Activated CD8-positive, alpha-beta T cell treated with anti-CD3 and anti-CD28 coated beads for 36 hours (primary cell): ENCODE data around the gene ZNF787. TPM values are rescaled to one million over a fixed set of nuclear protein-coding genes. Genes with fewer than 3 reads are reported as not detected.

Experiments
- ATAC-seq: fragments of 200-7000 bp; cut with Tn5 transposase; one replicate; pipeline ENCODE4 v1.10.0; 2021; ENCODE audit warnings: mild to moderate bottlenecking, moderate library complexity
- CTCF ChIA-PET: fragments of 350-600 bp; sonication (Branson Sonifier 250); formaldehyde crosslinking; loops from one replicate; lab custom pipeline; 2021; ENCODE audit warnings: antibody characterized with exemption; lab: Charles Lee
- POLR2A ChIA-PET: fragments of 350-600 bp; sonication (Branson Sonifier 250); formaldehyde crosslinking; loops from one replicate; lab custom pipeline; 2021; ENCODE audit warnings: antibody characterized with exemption; lab: Charles Lee
- DNase-seq: peaks from one replicate; pipeline ENCODE4 v3.0.0-alpha.2; 2020
- H3K27ac Mint-ChIP-seq: one replicate; pipeline ENCODE4 v1.8.0; 2021; ENCODE audit warnings: mild to moderate bottlenecking, mixed read lengths
- H3K27me3 Mint-ChIP-seq: one replicate; pipeline ENCODE4 v1.8.0; 2021; ENCODE audit warnings: mixed read lengths
- H3K36me3 Mint-ChIP-seq: one replicate; pipeline ENCODE4 v1.8.0; 2021; ENCODE audit warnings: low read depth, mixed read lengths
- H3K4me1 Mint-ChIP-seq: one replicate; pipeline ENCODE4 v1.8.0; 2021; ENCODE audit warnings: low read depth, mixed read lengths
- H3K4me3 Mint-ChIP-seq: one replicate; pipeline ENCODE4 v1.8.0; 2021; ENCODE audit warnings: mild to moderate bottlenecking, moderate library complexity, mixed read lengths
- H3K9me3 Mint-ChIP-seq: one replicate; pipeline ENCODE4 v1.8.0; 2021; ENCODE audit warnings: mixed read lengths
- intact Hi-C: fragments of 100-400 bp; cut with micrococcal nuclease; formaldehyde crosslinking; loops from one replicate; pipeline ENCODE4 v1.10.0; 2022
- total RNA-seq, 2 experiments: library from RNA; stranded (reverse); gene quantifications; one replicate each; pipeline ENCODE4 v1.2.3, GENCODE V29; 2021
- TF ChIP-seq, protein P1 (sequence below): fragments of 200-600 bp; IDR thresholded peaks from one replicate; pipeline ENCODE4 v1.8.0; 2022; ENCODE audit warnings: antibody characterized with exemption, mild to moderate bottlenecking

Gene ZNF787
- total RNA-seq, 2 experiments from 2014 or later = 24.2 to 25.8 TPM

- Mint-ChIP-seq H3K4me1 (peaks cover 29% of the 10 kb centered on the region), H3K27me3 (no peaks in the 10 kb centered on the region), H3K9me3 (no peaks in the 10 kb centered on the region), H3K36me3 (peaks cover 11% of the 10 kb centered on the region), H3K27ac (no peak overlapping the region), H3K4me3 (no peak overlapping the region)
- intact Hi-C loops = loop anchor here (10.0 kb wide), 1 partner anchor 52 kb away; no protein-coding TSS in a partner anchor
- DNase-seq = no peak
- no peak for ATAC-seq
- ChIA-PET POLR2A (no interaction called here), CTCF (no interaction called here)
- TF ChIP-seq, protein P1, sequence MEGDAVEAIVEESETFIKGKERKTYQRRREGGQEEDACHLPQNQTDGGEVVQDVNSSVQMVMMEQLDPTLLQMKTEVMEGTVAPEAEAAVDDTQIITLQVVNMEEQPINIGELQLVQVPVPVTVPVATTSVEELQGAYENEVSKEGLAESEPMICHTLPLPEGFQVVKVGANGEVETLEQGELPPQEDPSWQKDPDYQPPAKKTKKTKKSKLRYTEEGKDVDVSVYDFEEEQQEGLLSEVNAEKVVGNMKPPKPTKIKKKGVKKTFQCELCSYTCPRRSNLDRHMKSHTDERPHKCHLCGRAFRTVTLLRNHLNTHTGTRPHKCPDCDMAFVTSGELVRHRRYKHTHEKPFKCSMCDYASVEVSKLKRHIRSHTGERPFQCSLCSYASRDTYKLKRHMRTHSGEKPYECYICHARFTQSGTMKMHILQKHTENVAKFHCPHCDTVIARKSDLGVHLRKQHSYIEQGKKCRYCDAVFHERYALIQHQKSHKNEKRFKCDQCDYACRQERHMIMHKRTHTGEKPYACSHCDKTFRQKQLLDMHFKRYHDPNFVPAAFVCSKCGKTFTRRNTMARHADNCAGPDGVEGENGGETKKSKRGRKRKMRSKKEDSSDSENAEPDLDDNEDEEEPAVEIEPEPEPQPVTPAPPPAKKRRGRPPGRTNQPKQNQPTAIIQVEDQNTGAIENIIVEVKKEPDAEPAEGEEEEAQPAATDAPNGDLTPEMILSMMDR = no peak
These were observed 18.0 kb downstream of the ZNF787 start for GRCh38 chr19:56103027-56103614.

- DNase-seq (no peak), ATAC-seq (no peak)
- no peak overlapping the region for H3K4me3 Mint-ChIP-seq
- H3K9me3 Mint-ChIP-seq = no peaks in the 10 kb centered on the region
- ChIA-PET POLR2A (no interaction called here), CTCF (interaction anchor here (0.9 kb wide), 1 partner anchor 25 kb away, joined by 3 read pairs; no protein-coding TSS in a partner anchor)
- intact Hi-C loops = loop anchor here (10.0 kb wide), 1 partner anchor 53 kb away; no protein-coding TSS in a partner anchor
- H3K27me3 Mint-ChIP-seq = no peaks in the 10 kb centered on the region
- peaks cover 11% of the 10 kb centered on the region for H3K36me3 Mint-ChIP-seq
- H3K4me1 Mint-ChIP-seq = peaks cover 22% of the 10 kb centered on the region
- no peak overlapping the region for H3K27ac Mint-ChIP-seq
- TF ChIP-seq, protein P1 = no peak
These were observed 19.2 kb downstream of the ZNF787 start for GRCh38 chr19:56101746-56102535.

GRCh38 chr19:56101095-56101494 lies 20.0 kb downstream of the ZNF787 start:
- Mint-ChIP-seq H3K9me3 (no peaks in the 10 kb centered on the region), H3K4me3 (no peak overlapping the region), H3K27me3 (no peaks in the 10 kb centered on the region), H3K27ac (no peak overlapping the region), H3K4me1 (peaks cover 13% of the 10 kb centered on the region), H3K36me3 (peaks cover 6% of the 10 kb centered on the region)
- no peak for DNase-seq
- POLR2A ChIA-PET = no interaction called here
- no peak for ATAC-seq
- TF ChIP-seq, protein P1 = no peak
- intact Hi-C loops = loop anchor here (10.0 kb wide), 1 partner anchor 54 kb away; no protein-coding TSS in a partner anchor
- CTCF ChIA-PET = no interaction called here

GRCh38 chr19:56099638-56100539 lies 21.2 kb downstream of the ZNF787 start:
- no peak for ATAC-seq
- Mint-ChIP-seq H3K4me3 (no peak overlapping the region), H3K27ac (no peak overlapping the region), H3K4me1 (peaks cover 3% of the 10 kb centered on the region), H3K36me3 (peaks cover 5% of the 10 kb centered on the region), H3K27me3 (no peaks in the 10 kb centered on the region), H3K9me3 (no peaks in the 10 kb centered on the region)
- TF ChIP-seq, protein P1 = no peak
- ChIA-PET CTCF (no interaction called here), POLR2A (no interaction called here)
- no peak for DNase-seq
- intact Hi-C loops = loop anchor here (10.0 kb wide), 1 partner anchor 55 kb away; no protein-coding TSS in a partner anchor
